NOMO-1 treated with dmso at 0.1 percent for 144 hours (cell line): ENCODE results near the gene USP20.
A peak's percentile ranks its signal among the peaks of the same experiment; 100 is the strongest.

Experiments used
- DNase-seq: peaks from one replicate; lab custom pipeline; 2025; ENCODE audit not compliant: unreplicated experiment; lab: John Stamatoyannopoulos, UW

The USP20 gene

GRCh38 chr9:129823542-129823934 lies 11.7 kb upstream of the USP20 start:
- no peak for DNase-seq

- DNase-seq = peak; percentile 95
Measured at GRCh38 chr9:129823935-129824601, 11.2 kb upstream of the USP20 start, which contains the start of gene TOR1A. TOR1A (minus strand) TSS chr9:129824136; CDS start chr9:129824085, 51 bp downstream.

GRCh38 chr9:129826344-129826743 lies 8.9 kb upstream of the USP20 start:
- DNase-seq = no peak

- DNase-seq = no peak
Measured at GRCh38 chr9:129826759-129827158, 8.5 kb upstream of the USP20 start.

- DNase-seq = no peak
Measured at GRCh38 chr9:129828051-129828450, 7.2 kb upstream of the USP20 start.

- DNase-seq = no peak
Measured at GRCh38 chr9:129828969-129829368, 6.3 kb upstream of the USP20 start.

- DNase-seq = no peak
Measured at GRCh38 chr9:129832982-129833381, 2.3 kb upstream of the USP20 start.

- DNase-seq = no peak
Measured at GRCh38 chr9:129834489-129835127, 650 bp upstream of the USP20 start.

- DNase-seq = no peak
Measured at GRCh38 chr9:129835860-129836223, 584 bp downstream of the USP20 start.

- DNase-seq = no peak
Measured at GRCh38 chr9:129836311-129837007, 1.2 kb downstream of the USP20 start.

- DNase-seq = peak; percentile 63
Measured at GRCh38 chr9:129838707-129839259, 3.5 kb downstream of the USP20 start.

- no peak for DNase-seq
Measured at GRCh38 chr9:129839324-129840023, 4.2 kb downstream of the USP20 start.

- no peak for DNase-seq
Measured at GRCh38 chr9:129840034-129840433, 4.8 kb downstream of the USP20 start.

- DNase-seq = no peak
Measured at GRCh38 chr9:129841071-129841470, 5.8 kb downstream of the USP20 start.

GRCh38 chr9:129845373-129845772 lies 10.1 kb downstream of the USP20 start:
- DNase-seq = no peak

- DNase-seq = no peak
Measured at GRCh38 chr9:129848712-129849441, 13.6 kb downstream of the USP20 start.

GRCh38 chr9:129849901-129850300 lies 14.6 kb downstream of the USP20 start:
- DNase-seq = no peak

GRCh38 chr9:129850821-129851550 lies 15.7 kb downstream of the USP20 start:
- DNase-seq = no peak

- no peak for DNase-seq
Measured at GRCh38 chr9:129851821-129852220, 16.6 kb downstream of the USP20 start.

- DNase-seq = no peak
Measured at GRCh38 chr9:129852579-129852978, 17.3 kb downstream of the USP20 start.
